Liver (tissue), 9 donors: Measurements from ENCODE around the gene CDK5R1. TPM values are rescaled to one million over a fixed set of nuclear protein-coding genes. Genes with fewer than 3 reads are reported as not detected.

Experiments
- DNase-seq: peaks from one replicate; pipeline ENCODE4 v3.0.0-alpha.2; 2017; ENCODE audit warnings: low spot score
- H3K27ac ChIP-seq, 2 donors: one replicate each; pipeline ENCODE4 v1.7.0; 2013; ENCODE audit warnings: inconsistent platforms in 2 of 2, low read length in 2 of 2, control low read depth in 1 of 2, low read depth in 1 of 2, mild to moderate bottlenecking in 1 of 2
- H3K27me3 ChIP-seq, 4 donors: one replicate each; pipeline versions ENCODE4 v1.6.1 to v1.7.0; 2013; ENCODE audit warnings: low read length in 3 of 4, inconsistent platforms in 1 of 4, mild to moderate bottlenecking in 1 of 4, moderate library complexity in 1 of 4; ENCODE audit not compliant: control insufficient read depth in 4 of 4, insufficient read depth in 4 of 4
- H3K36me3 ChIP-seq, 4 donors: one replicate each; pipeline versions ENCODE4 v1.6.1 to v1.7.0; 2013; ENCODE audit warnings: low read length in 3 of 4, mild to moderate bottlenecking in 3 of 4, low read depth in 1 of 4, moderate library complexity in 1 of 4; ENCODE audit not compliant: control insufficient read depth in 4 of 4, insufficient read depth in 3 of 4
- H3K4me1 ChIP-seq, 4 donors: one replicate each; pipeline versions ENCODE4 v1.6.1 to v1.7.0; 2013; ENCODE audit warnings: low read length in 3 of 4, mild to moderate bottlenecking in 3 of 4, moderate library complexity in 1 of 4; ENCODE audit not compliant: control insufficient read depth in 4 of 4, insufficient read depth in 4 of 4
- H3K4me3 ChIP-seq, 3 donors: one replicate each; pipeline versions ENCODE4 v1.6.1 to v1.7.0; 2013; ENCODE audit warnings: low read length in 3 of 3, control low read depth in 1 of 3, low read depth in 1 of 3, mild to moderate bottlenecking in 1 of 3
- H3K9ac ChIP-seq, 2 donors: one replicate each; pipeline ENCODE4 v1.7.0; 2013; ENCODE audit warnings: low read length in 2 of 2, mild to moderate bottlenecking in 2 of 2, moderate library complexity in 2 of 2, control low read depth in 1 of 2, low read depth in 1 of 2
- H3K9me3 ChIP-seq, 4 donors: one replicate each; pipeline versions ENCODE4 v1.6.1 to v1.7.0; 2013; ENCODE audit warnings: low read length in 3 of 4; ENCODE audit not compliant: control insufficient read depth in 4 of 4
- ATF3 ChIP-seq: IDR thresholded peaks from 2 replicates; pipeline ENCODE4 v1.6.1; 2016; ENCODE audit warnings: antibody characterized with exemption
- CTCF ChIP-seq: fragments of 150-350 bp; IDR thresholded peaks from 2 replicates; pipeline ENCODE4 v1.5.1; 2017; ENCODE audit warnings: improper control_type of control experiment, low read depth, low read length; ENCODE audit not compliant: missing input control
- EGR1 ChIP-seq, 2 donors: IDR thresholded peaks; 2 replicates each; pipeline ENCODE4 v1.6.1; 2016 to 2018; ENCODE audit warnings: antibody characterized with exemption in 2 of 2, low read depth in 2 of 2
- FOXA1 ChIP-seq: IDR thresholded peaks from 2 replicates; pipeline ENCODE4 v1.6.1; 2016; ENCODE audit warnings: antibody characterized with exemption
- FOXA2 ChIP-seq: IDR thresholded peaks from 2 replicates; pipeline ENCODE4 v1.6.1; 2016; ENCODE audit warnings: antibody characterized with exemption
- GABPA ChIP-seq, 2 donors: IDR thresholded peaks in 1 of 2; conservative IDR thresholded peaks in 1 of 2; 2 replicates each; pipeline ENCODE4 v1.6.1; 2016; ENCODE audit warnings: antibody characterized with exemption in 2 of 2, mild to moderate bottlenecking in 1 of 2, moderate library complexity in 1 of 2
- HNF4A ChIP-seq, 2 donors: conservative IDR thresholded peaks; 2 replicates each; pipeline ENCODE4 v1.6.1; 2016; ENCODE audit warnings: antibody characterized with exemption in 2 of 2, mild to moderate bottlenecking in 2 of 2
- HNF4G ChIP-seq: IDR thresholded peaks from 2 replicates; pipeline ENCODE4 v1.6.1; 2016; ENCODE audit warnings: antibody characterized with exemption
- JUND ChIP-seq, 2 donors: IDR thresholded peaks; 2 replicates each; pipeline ENCODE4 v1.6.1; 2016; ENCODE audit warnings: antibody characterized with exemption in 2 of 2
- MAX ChIP-seq: IDR thresholded peaks from 2 replicates; pipeline ENCODE4 v1.6.1; 2016; ENCODE audit warnings: antibody characterized with exemption
- NR2F2 ChIP-seq: IDR thresholded peaks from 2 replicates; pipeline ENCODE4 v1.6.1; 2016; ENCODE audit warnings: antibody characterized with exemption
- RAD21 ChIP-seq, 2 donors: IDR thresholded peaks; 2 replicates each; pipeline ENCODE4 v1.6.1; 2016; ENCODE audit warnings: antibody characterized with exemption in 2 of 2, mild to moderate bottlenecking in 2 of 2
- REST ChIP-seq: IDR thresholded peaks from 2 replicates; pipeline ENCODE4 v1.6.1; 2016; ENCODE audit warnings: antibody characterized with exemption, mild to moderate bottlenecking
- RXRA ChIP-seq, 2 donors: IDR thresholded peaks; 2 replicates each; pipeline ENCODE4 v1.6.1; 2017 to 2018; ENCODE audit warnings: antibody characterized with exemption in 2 of 2, mild to moderate bottlenecking in 1 of 2
- SP1 ChIP-seq: IDR thresholded peaks from 2 replicates; pipeline ENCODE4 v1.6.1; 2018; ENCODE audit warnings: antibody characterized with exemption, mild to moderate bottlenecking
- TAF1 ChIP-seq: conservative IDR thresholded peaks from 2 replicates; pipeline ENCODE4 v1.6.1; 2016; ENCODE audit warnings: antibody characterized with exemption, mild to moderate bottlenecking
- ZBTB33 ChIP-seq: IDR thresholded peaks from 2 replicates; pipeline ENCODE4 v1.6.1; 2016; ENCODE audit warnings: antibody characterized with exemption
- WGBS: extraction: QIAGEN DNeasy Blood & Tissue Kit; methylation state at CpG from one replicate; pipeline ENCODE4 v1.1.7; 2013; 5-methylcytosine and 5-hydroxymethylcytosine counted together
- polyA plus RNA-seq, 2 donors: library from polyadenylated mRNA; stranded (reverse) in 1 of 2; unstranded in 1 of 2; fragments of 200-250 nt in 1 of 2; fragments of >200 nt in 1 of 2; fragmentation: Nextera tagmentation in 1 of 2; extraction: Ambion mirVana in 1 of 2; gene quantifications; one replicate each; pipeline versions ENCODE4 v1.2.1 to v1.2.3, GENCODE V29; 2013 to 2015
- total RNA-seq, 2 donors: library from RNA; depleted of rRNA; stranded (reverse); fragments of >200 nt; gene quantifications; one replicate each; pipeline ENCODE4 v1.2.3, GENCODE V29; 2014
- donor health status: healthy.
- donor health status: healthy.
- donor health status: healthy.
- donor health status: healthy.
- donor health status: healthy.

CDK5R1 gene
- total and polyA plus RNA-seq, 4 donors: 0.08 to 0.93 (median 0.64) TPM

- TF ChIP-seq REST (no peak), SP1 (no peak), NR2F2 (no peak), GABPA (IDR thresholded peaks at IDR 0.05 in 1 of 2, conservative IDR thresholded peaks at IDR 0.05 in 1 of 2) (no peak), RAD21 (IDR thresholded peaks at IDR 0.05) (no peak), ZBTB33 (no peak), HNF4A (conservative IDR thresholded peaks at IDR 0.05) (no peak), HNF4G (no peak), FOXA2 (no peak), TAF1 (no peak), EGR1 (IDR thresholded peaks at IDR 0.05; ENCODE audit: low read depth in 2 of 2) (no peak), FOXA1 (no peak), CTCF (no peak), RXRA (IDR thresholded peaks at IDR 0.05) (no peak), JUND (IDR thresholded peaks at IDR 0.05) (no peak), ATF3 (no peak), MAX (no peak)
- peak overlapping the region; percentile 81 to 92 for H3K27ac ChIP-seq
- DNase-seq: no peak
- H3K9me3 ChIP-seq: no peaks in the 10 kb centered on the region
- H3K9ac ChIP-seq: peak overlapping the region; percentile 73 to 88
- H3K4me3 ChIP-seq: peak overlapping the region; percentile 91 to 98 (median 97)
- H3K27me3 ChIP-seq: no peaks in the 10 kb centered on the region
- H3K36me3 ChIP-seq: peaks cover 3 to 21% (median 12%) of the 10 kb centered on the region in 4 donors
- under 1% methylated on average over 14 of the region's 14 CpGs for WGBS
- peaks cover 1 to 14% (median 10%) of the 10 kb centered on the region in 4 donors for H3K4me1 ChIP-seq
Measured at GRCh38 chr17:32445074-32445415, 41.7 kb upstream of the CDK5R1 start.
